ENCODE results near the gene PPP2R5D. TPM values are rescaled to one million over a fixed set of nuclear protein-coding genes. Genes with fewer than 3 reads are reported as not detected.

The PPP2R5D gene
- polyA plus RNA-seq, 2 of the 4 experiments (the other 2 are of a cell fraction): 26.5 to 34.6 TPM

- ATAC-seq (no peak), DNase-seq (ENCODE audit: low read depth in 1 of 2, low spot score in 1 of 2) (no peak), FAIRE-seq (no peak)
- H3K4me3 ChIP-seq: no peak overlapping the region
- CTCF ChIA-PET: interaction anchor here (0.7 to 1.8 kb wide), 3 partner anchors 9 to 62 kb away, joined by 3 to 7 read pairs (median 4); no protein-coding TSS in a partner anchor
- no peak for TF ChIP-seq JUNB (IDR thresholded peaks at IDR 0.05)
- TF ChIP-seq FOXS1 (CRISPR knock-in tag; IDR thresholded peaks at IDR 0.05): no peak
- no peak for TF ChIP-seq MAZ (IDR thresholded peaks at IDR 0.05; ENCODE audit: borderline replicate concordance, low read depth, low read length)
- no peak for TF ChIP-seq POLR2A (IDR thresholded peaks at IDR 0.05; ENCODE audit: low read length)
- TF ChIP-seq TFCP2L1 (CRISPR knock-in tag; IDR thresholded peaks at IDR 0.05): no peak
- no peak for TF ChIP-seq SREBF2 (IDR thresholded peaks at IDR 0.05)
- no peak for TF ChIP-seq HES2 (IDR thresholded peaks at IDR 0.05)
- no peak for TF ChIP-seq SMC3 (IDR thresholded peaks at IDR 0.05)
- no peak for TF ChIP-seq FOSL2 (IDR thresholded peaks at IDR 0.05)
- TF ChIP-seq FOSL2 (CRISPR knock-in tag; IDR thresholded peaks at IDR 0.05): no peak
- no peak overlapping the region for H3K27ac ChIP-seq
- H3K4me1 ChIP-seq: peaks cover 8% of the 10 kb centered on the region; the same call in 1 of the 3 replicates
- no peak overlapping the region for H3K4me2 ChIP-seq
- H3K9me3 ChIP-seq: no peaks in the 10 kb centered on the region
- POLR2A ChIA-PET: no interaction called here
- WGBS (ENCODE audit: missing lambda C conversion rate): 90% methylated on average over 12 of the region's 13 CpGs
Observed at GRCh38 chr6:42962502-42963178, 21.7 kb upstream of the PPP2R5D start.

- Histone ChIP-seq H3K9me3 (no peaks in the 10 kb centered on the region), H3K27ac (no peak overlapping the region), H3K4me1 (peaks cover 8% of the 10 kb centered on the region; the same call in 1 of the 3 replicates), H3K4me2 (no peak overlapping the region), H3K4me3 (no peak overlapping the region)
- POLR2A ChIA-PET: no interaction called here
- CTCF ChIA-PET: interaction anchor here (0.7 to 1.8 kb wide), 5 partner anchors 9 to 180 kb away, joined by 3 to 7 read pairs (median 3); no protein-coding TSS in a partner anchor
- DNase-seq (ENCODE audit: low read depth in 1 of 2, low spot score in 1 of 2) (peak in 1 of 2 experiments; percentile 12), FAIRE-seq (no peak), ATAC-seq (peak; percentile 12 to 36; a peak in 3 of 6 replicates)
- 70% methylated on average over 10 of the region's 12 CpGs for WGBS (ENCODE audit: missing lambda C conversion rate)
- TF ChIP-seq ZFP36 (IDR thresholded peaks at IDR 0.05; ENCODE audit: borderline replicate concordance, partially characterized antibody) (no peak), ATOH8 (CRISPR knock-in tag; IDR thresholded peaks at IDR 0.05; ENCODE audit: low read depth) (no peak), GATA3 (IDR thresholded peaks at IDR 0.05; ENCODE audit: borderline replicate concordance) (no peak), CTCF (IDR thresholded peaks at IDR 0.05) (no peak), RFX5 (IDR thresholded peaks at IDR 0.05) (no peak), HOXA7 (CRISPR knock-in tag; IDR thresholded peaks at IDR 0.05) (no peak), CHD4 (IDR thresholded peaks at IDR 0.05; ENCODE audit: borderline replicate concordance) (no peak), SMC3 (IDR thresholded peaks at IDR 0.05) (no peak), ZNF302 (CRISPR knock-in tag; IDR thresholded peaks at IDR 0.05) (no peak), JUN (IDR thresholded peaks at IDR 0.05) (no peak)
Observed at GRCh38 chr6:42963179-42963854, 21.1 kb upstream of the PPP2R5D start.
